Natural killer cell treated with Interleukin-12 subunit alpha and Interleukin-12 subunit beta and Interleukin-15 and Interleukin-18, amount 100 ng/mL, for 72 hours (primary cell): ENCODE measurements around the gene KNCN. TPM values are rescaled to one million over a fixed set of nuclear protein-coding genes. Genes with fewer than 3 reads are reported as not detected.
A peak's percentile ranks its signal among the peaks of the same experiment; 100 is the strongest.

Source experiments
- ATAC-seq, 2 donors: fragments of 150-1000 bp; cut with Tn5 transposase in 1 of 2; sonication (Bioruptor Pico), chemical (Tn5 transposase) in 1 of 2; 2 replicates each; pipeline ENCODE4 v1.10.0; 2021
- DNase-seq: peaks from one replicate; pipeline ENCODE4 v3.0.0; 2022; ENCODE audit warnings: low spot score
- H3K27ac Mint-ChIP-seq, 2 donors: 1 replicate in 1 of 2; 2 replicates in 1 of 2; pipeline ENCODE4 v1.8.0; 2022; ENCODE audit warnings: mixed read lengths in 2 of 2, mild to moderate bottlenecking in 1 of 2, moderate library complexity in 1 of 2
- H3K27me3 Mint-ChIP-seq, 2 donors: 1 replicate in 1 of 2; 2 replicates in 1 of 2; pipeline ENCODE4 v1.8.0; 2022; ENCODE audit warnings: mixed read lengths in 2 of 2
- H3K36me3 Mint-ChIP-seq: one replicate; pipeline ENCODE4 v1.8.0; 2022; ENCODE audit warnings: mixed read lengths
- H3K4me1 Mint-ChIP-seq, 2 donors: 1 replicate in 1 of 2; 2 replicates in 1 of 2; pipeline ENCODE4 v1.8.0; 2022; ENCODE audit warnings: low read depth in 2 of 2, mixed read lengths in 2 of 2, mild to moderate bottlenecking in 1 of 2
- H3K4me3 Mint-ChIP-seq: one replicate; pipeline ENCODE4 v1.8.0; 2022; ENCODE audit warnings: mixed read lengths
- H3K9me3 Mint-ChIP-seq: 2 replicates; pipeline ENCODE4 v1.8.0; 2022; ENCODE audit warnings: mixed read lengths
- total RNA-seq, 2 donors: library from RNA; stranded (reverse); gene quantifications; one replicate each; pipeline ENCODE4 v1.2.3, GENCODE V29; 2022

Gene KNCN
- total RNA-seq, 2 donors from 2014 or later = not detected

DNA sequence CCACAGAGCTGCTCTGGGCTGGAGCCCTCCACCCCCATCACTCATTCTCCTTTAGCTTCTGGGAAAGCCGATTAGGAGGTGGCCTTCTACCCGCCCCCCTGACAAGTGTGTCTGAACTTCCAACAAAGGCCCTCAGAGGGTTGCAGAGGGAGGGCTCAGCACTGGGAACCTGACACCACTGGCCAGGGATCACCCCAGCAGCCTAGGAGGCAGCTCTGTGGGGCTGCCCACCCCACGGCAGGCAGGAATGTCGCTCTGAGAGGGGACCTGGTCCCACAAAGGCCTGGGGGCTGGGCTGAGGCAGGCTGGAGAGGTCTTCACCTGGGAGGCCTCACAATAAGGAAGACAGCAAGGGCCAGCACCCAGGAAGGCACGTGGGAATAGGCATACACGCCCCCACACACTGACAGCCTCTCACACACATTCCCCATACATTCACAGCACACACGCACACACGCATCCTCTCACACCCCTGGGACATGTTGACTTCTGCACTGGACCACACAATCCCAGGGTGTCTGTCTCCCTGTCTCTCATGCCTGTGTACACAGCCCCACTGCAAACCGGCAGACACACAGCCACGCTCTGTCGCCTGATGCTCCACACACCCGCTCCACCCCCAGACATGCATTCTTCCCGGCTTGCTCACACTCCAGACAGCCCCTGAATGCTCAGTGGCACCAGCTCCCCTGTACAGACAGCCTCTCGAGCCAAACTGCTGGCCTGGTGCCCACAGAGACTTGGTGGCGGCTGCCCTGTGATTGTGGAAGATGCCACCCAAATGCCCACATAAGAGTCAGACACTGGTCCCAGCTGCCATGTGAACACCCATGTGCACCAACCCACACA lies 31.2 kb downstream of the KNCN start:
- Mint-ChIP-seq H3K36me3 (no peaks in the 10 kb centered on the region), H3K9me3 (no peaks in the 10 kb centered on the region), H3K27ac (peak overlapping the region in 1 of 2 donors; percentile 86), H3K4me3 (no peak overlapping the region), H3K4me1 (peaks cover 32% of the 10 kb centered on the region in 2 donors), H3K27me3 (peaks cover 27 to 28% of the 10 kb centered on the region in 2 donors)
- DNase-seq (no peak), ATAC-seq (no peak)

DNA sequence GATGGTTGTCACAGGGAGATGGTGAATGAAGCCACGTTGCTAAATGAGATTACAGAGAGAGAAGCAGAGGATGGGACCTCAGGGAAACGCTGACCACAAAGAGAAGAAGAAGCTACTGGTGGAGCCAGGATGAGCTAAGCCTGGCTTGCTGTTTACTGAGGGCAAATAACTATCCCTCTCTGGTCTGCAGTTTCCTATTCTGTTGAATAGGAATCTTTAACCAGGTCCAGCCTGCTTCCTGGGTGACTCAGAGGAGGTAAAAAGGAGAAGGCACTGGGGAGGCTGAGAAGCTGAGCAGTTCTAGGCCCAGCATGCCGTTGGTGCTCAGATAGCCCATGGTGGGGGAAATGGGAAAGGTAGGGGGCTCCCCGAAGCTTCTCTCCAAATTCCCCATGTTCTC lies 32.2 kb downstream of the KNCN start:
- Mint-ChIP-seq H3K36me3 (no peaks in the 10 kb centered on the region), H3K4me1 (peaks cover 24 to 27% of the 10 kb centered on the region in 2 donors)

DNA sequence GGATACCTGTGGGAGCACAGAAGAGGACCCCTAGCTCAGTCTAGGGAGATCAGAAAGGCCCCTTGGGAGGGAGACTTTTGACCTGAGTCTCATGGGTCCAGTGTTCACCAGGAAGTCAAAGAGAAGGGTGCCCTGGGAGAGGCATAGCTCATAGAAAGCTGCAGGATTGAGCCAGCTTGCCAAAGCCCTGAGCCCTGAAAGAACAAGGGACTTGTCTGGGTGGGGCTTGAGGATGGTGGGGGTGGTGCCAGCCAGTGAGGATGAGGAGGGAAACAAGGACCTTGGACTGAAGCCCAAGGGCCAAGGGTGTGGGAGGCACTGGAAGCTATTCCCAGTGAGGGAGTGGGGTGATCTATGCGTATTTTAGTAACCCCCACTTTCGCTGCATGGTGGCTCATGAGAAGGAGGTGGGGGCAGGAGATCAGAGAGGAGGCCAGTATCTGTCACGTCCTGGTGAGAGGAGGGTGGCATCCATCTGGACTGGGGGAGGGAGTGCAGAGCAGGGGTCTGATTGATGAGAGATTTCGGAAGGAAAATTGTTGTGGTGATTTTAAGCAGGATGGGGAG lies 33.4 kb downstream of the KNCN start:
- H3K9me3 Mint-ChIP-seq = no peaks in the 10 kb centered on the region
- no peaks in the 10 kb centered on the region for H3K36me3 Mint-ChIP-seq
- H3K27ac Mint-ChIP-seq = peak overlapping the region in 1 of 2 donors; percentile 77
- H3K4me1 Mint-ChIP-seq = peaks cover 20 to 25% of the 10 kb centered on the region in 2 donors
- peaks cover 26 to 31% of the 10 kb centered on the region in 2 donors for H3K27me3 Mint-ChIP-seq
- H3K4me3 Mint-ChIP-seq = no peak overlapping the region
- DNase-seq = no peak
- ATAC-seq = no peak

More for the DNA sequence above, 32.2 kb downstream of the KNCN start:
- H3K27me3 Mint-ChIP-seq = peaks cover 27 to 28% of the 10 kb centered on the region in 2 donors
- no peak overlapping the region for H3K27ac Mint-ChIP-seq
- ATAC-seq (no peak), DNase-seq (no peak)
- H3K9me3 Mint-ChIP-seq = no peaks in the 10 kb centered on the region
- H3K4me3 Mint-ChIP-seq = no peak overlapping the region

DNA sequence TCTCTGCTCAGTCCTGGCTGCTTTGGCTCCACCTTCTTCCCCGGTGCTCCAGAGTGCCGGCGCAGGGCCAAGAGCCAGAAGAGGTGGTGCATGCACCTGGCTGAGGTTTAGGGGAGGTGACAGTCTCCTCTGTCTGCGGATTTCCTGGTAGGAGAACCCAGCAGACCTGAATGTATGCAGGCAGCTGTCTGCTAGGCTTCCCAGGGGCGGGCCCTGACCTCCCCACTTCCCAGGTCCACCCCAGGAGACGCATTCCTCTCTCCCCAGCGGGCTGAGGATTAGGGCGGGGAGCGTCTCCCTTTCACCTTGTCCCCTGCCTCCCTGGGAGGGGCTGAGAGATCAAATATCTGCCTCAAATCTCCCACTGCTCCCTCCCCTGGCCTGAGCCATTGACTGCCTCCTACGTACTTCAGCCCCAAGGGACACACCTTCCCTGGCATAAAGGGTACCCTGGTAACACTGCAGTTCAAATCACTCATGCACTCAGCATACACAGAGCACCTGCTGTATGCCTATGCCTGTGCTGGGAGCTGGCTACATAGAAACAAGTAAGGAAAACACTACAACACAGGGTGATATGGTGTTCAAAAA lies 34.3 kb downstream of the KNCN start:
- DNase-seq (no peak), ATAC-seq (no peak)
- no peaks in the 10 kb centered on the region for H3K36me3 Mint-ChIP-seq
- no peaks in the 10 kb centered on the region for H3K9me3 Mint-ChIP-seq
- H3K27me3 Mint-ChIP-seq = peaks cover 29 to 35% of the 10 kb centered on the region in 2 donors
- H3K4me3 Mint-ChIP-seq = no peak overlapping the region
- peaks cover 14 to 20% of the 10 kb centered on the region in 2 donors for H3K4me1 Mint-ChIP-seq
- no peak overlapping the region for H3K27ac Mint-ChIP-seq

DNA sequence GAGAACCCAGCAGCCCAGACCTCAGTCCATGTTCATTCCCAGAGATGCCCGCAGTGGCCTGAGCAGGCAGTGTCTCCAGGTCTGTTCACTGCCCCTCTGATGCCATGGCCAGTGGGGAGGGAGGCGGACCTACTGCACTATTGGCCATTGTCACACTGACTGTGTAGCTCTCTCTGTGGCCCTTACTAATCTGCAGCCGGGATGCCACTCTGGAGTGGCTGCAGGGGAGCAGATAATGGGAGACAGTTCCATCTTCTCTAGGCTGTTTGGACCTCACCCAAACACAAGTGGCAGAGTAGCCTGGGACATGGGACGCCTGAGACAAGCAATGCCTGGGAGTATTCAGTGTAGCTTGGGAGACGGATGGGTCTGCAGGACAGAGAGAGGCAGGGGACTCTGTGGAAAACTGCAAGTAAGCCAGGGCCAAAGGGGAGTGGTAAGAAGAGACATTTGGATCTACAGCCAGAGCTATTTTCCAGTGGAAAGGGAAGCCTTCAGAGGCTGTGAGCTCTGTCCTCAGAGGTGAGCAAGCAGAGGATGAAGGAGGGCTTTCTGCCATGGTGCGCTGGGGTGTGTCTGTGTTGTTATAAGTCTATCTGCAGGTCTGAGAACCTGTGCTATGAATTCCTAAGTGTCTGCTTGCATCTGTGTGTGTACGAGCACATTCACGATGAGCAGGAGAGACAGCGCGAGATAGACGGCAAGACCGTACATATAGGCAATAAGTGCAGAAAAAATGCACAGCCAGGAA lies 35.1 kb downstream of the KNCN start:
- DNase-seq (no peak), ATAC-seq (no peak)
- Mint-ChIP-seq H3K27ac (no peak overlapping the region), H3K4me3 (no peak overlapping the region), H3K9me3 (no peaks in the 10 kb centered on the region), H3K27me3 (peaks cover 29 to 35% of the 10 kb centered on the region in 2 donors), H3K4me1 (peaks cover 9 to 13% of the 10 kb centered on the region in 2 donors), H3K36me3 (no peaks in the 10 kb centered on the region)

DNA sequence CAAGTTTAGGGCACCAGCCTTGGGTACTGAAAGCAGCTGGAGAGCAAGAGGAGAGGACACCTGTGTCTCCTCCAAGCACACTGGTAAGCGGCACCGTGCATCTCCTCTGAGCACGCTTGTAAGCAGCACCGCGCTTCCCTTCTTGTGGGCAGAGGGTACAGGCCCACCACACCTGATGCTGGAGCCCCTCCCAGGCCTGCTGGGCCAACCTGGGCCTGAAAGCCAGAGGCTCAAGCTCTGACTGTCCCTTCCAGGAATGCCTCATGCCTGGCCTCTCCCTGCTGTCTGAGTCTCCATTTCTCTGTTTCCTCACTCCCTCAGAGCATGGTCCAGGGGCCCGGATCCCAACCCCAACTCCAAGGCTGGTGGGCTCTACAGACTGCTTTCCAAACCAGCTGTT lies 35.9 kb downstream of the KNCN start:
- Mint-ChIP-seq H3K4me3 (no peak overlapping the region), H3K27ac (no peak overlapping the region), H3K9me3 (no peaks in the 10 kb centered on the region), H3K36me3 (no peaks in the 10 kb centered on the region), H3K4me1 (peaks cover 6 to 9% of the 10 kb centered on the region in 2 donors), H3K27me3 (peaks cover 29 to 35% of the 10 kb centered on the region in 2 donors)
- ATAC-seq = no peak
- no peak for DNase-seq

DNA sequence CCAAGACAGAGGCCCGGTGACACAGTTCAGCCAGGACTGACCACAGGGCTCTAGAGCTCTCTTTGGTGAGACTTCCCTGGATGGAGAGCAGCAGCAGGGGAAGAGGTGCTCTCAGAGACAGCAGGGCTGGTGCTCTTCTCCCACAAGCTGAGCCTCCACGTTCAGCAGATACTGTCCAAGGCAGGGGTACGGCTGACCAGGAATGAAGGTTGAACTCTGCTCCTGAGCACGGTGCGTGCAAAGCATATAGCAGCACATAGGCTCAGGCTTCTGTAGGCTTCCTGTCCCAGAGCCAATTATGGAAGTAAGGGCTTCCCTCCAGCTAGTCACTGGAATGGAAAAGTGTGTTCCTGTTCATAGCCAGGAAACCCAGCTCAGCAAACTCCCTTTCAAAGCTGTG lies 37.9 kb downstream of the KNCN start:
- Mint-ChIP-seq H3K4me3 (no peak overlapping the region), H3K9me3 (no peaks in the 10 kb centered on the region), H3K27ac (no peak overlapping the region), H3K4me1 (peaks cover 3 to 6% of the 10 kb centered on the region in 2 donors), H3K36me3 (no peaks in the 10 kb centered on the region), H3K27me3 (peaks cover 28 to 35% of the 10 kb centered on the region in 2 donors)
- ATAC-seq (no peak), DNase-seq (no peak)

DNA sequence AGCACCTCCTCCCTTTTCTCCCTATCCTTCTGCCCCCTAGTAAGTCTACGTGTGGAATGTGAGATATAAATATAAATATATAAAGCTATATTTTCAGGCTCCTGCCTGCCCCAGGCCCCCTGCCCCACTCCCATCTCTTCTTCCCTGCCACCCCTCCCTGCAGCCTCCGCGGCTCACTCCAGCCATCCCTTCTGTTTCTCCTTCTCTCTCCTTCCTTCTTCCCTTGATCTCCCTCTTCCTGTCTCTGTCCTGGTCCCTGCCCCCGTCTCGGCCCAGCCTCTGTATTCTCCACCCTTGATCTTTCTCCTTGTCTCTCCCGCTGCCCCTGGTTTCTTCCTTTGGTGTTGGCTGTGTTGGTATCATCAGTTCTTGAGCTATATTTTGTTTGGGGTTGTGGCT lies 38.7 kb downstream of the KNCN start:
- ATAC-seq = no peak
- Mint-ChIP-seq H3K36me3 (no peaks in the 10 kb centered on the region), H3K27ac (no peak overlapping the region)

DNA sequence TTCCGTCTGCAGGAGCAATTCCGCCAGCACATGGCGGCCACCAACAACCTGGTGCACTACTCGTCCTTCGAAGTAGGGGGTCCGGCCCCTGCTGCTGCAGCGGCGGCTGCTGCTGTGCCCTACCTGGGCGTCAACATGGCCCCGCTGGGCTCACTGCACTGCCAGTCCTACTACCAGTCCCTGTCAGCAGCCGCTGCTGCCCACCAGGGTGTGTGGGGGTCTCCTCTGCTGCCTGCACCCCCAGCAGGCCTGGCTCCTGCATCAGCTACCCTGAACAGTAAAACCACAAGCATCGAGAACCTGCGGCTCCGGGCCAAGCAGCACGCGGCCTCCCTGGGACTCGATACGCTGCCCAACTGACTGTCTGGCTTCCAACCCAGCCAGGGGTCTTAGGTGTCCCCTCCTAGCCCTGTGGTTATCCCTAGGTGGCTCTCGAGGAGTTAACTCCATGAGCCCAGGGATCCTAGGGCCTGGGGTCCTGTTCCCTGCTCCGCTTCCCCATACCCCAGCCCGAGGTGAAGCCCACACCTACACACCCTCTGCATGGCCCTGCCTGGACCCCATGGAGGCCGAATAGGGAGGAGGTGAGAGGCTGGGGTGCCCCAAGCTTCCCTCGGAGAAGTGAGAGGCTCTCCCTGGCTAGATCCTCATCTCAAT lies 39.2 kb downstream of the KNCN start:
- no peaks in the 10 kb centered on the region for H3K9me3 Mint-ChIP-seq
- no peak overlapping the region for H3K27ac Mint-ChIP-seq
- ATAC-seq = no peak
- peaks cover 18 to 23% of the 10 kb centered on the region in 2 donors for H3K27me3 Mint-ChIP-seq
- H3K4me3 Mint-ChIP-seq = no peak overlapping the region
- H3K4me1 Mint-ChIP-seq = peaks cover 3 to 6% of the 10 kb centered on the region in 2 donors
- no peak for DNase-seq
- H3K36me3 Mint-ChIP-seq = no peaks in the 10 kb centered on the region

More for the DNA sequence above, 38.7 kb downstream of the KNCN start:
- Mint-ChIP-seq H3K9me3 (no peaks in the 10 kb centered on the region), H3K4me3 (no peak overlapping the region), H3K4me1 (peaks cover 3 to 6% of the 10 kb centered on the region in 2 donors), H3K27me3 (peaks cover 20 to 28% of the 10 kb centered on the region in 2 donors)
- DNase-seq = no peak

DNA sequence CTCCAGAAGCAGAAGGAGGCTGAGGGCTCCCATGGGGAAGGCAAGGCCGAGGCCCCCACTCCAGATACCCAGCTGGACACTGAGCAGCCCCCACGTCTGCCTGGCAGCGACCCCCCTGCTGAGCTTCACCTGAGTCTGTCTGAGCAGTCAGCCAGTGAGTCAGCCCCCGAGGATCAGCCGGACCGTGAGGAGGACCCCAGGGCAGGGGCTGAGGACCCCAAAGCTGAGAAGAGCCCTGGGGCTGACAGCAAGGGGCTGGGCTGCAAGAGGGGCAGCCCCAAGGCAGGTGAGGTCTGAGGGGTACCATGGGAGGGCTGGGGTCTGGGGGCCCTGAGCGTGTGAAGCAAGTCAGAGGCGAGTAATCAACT lies 40.5 kb downstream of the KNCN start:
- Mint-ChIP-seq H3K4me3 (no peak overlapping the region), H3K27ac (no peak overlapping the region), H3K27me3 (peaks cover 10 to 11% of the 10 kb centered on the region in 2 donors), H3K36me3 (no peaks in the 10 kb centered on the region), H3K9me3 (no peaks in the 10 kb centered on the region), H3K4me1 (peaks cover 3 to 6% of the 10 kb centered on the region in 2 donors)
- no peak for ATAC-seq
- DNase-seq = no peak

DNA sequence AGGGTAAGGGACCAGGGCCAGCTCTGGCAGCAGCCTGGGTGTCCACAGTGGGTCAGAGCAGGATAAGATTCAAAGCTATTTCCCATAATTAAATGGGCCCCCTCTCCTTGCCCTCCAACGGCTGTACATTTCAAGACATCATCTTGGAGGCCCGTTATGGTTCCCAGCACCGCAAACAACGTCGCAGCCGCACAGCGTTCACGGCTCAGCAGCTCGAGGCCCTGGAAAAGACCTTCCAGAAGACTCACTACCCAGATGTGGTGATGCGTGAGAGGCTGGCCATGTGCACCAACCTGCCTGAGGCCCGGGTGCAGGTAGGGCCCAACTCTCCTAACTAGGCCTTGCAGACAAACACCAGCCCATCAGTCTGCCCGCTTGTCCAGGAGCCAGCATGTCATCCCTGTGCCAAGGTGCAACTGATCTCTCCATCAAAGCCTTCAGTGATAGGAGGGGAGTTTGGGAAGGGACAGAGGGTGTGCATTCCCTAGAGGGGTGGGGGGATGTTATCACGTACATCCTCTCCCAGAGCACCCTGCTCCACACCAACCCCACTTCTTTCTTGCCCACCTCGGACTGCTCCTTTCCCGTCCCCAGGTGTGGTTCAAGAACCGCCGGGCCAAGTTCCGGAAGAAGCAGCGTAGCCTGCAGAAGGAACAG lies 41.0 kb downstream of the KNCN start:
- Mint-ChIP-seq H3K27me3 (peaks cover 8 to 9% of the 10 kb centered on the region in 2 donors), H3K4me1 (peaks cover 3 to 6% of the 10 kb centered on the region in 2 donors), H3K36me3 (no peaks in the 10 kb centered on the region), H3K4me3 (no peak overlapping the region), H3K27ac (no peak overlapping the region), H3K9me3 (no peaks in the 10 kb centered on the region)
- ATAC-seq (no peak), DNase-seq (no peak)

DNA sequence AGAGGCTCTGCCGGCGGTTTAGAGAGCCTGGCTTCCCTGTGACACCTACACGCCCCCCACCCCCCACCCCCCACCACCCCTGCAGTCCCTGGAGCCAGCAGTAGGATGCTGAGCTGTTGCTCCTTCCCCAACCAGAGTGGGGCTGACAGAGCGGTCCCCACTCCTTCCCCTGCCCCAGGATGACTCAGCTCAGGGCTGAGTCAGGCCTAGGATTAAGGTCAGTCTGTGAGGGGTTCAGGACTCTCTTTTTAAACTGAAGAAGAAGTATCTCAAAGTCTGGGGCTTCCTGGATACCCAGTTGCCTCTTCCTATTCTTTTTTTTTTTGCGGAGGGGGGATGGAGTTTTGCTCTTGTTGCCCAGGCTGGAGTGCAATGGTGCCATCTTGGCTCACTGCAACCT lies 42.7 kb downstream of the KNCN start:
- peak; percentile 65 to 67 for ATAC-seq
- no peaks in the 10 kb centered on the region for H3K36me3 Mint-ChIP-seq
- H3K27me3 Mint-ChIP-seq = peaks cover 4 to 9% of the 10 kb centered on the region in 2 donors
- no peak overlapping the region for H3K4me3 Mint-ChIP-seq
- no peak for DNase-seq
- peaks cover 3 to 6% of the 10 kb centered on the region in 2 donors for H3K4me1 Mint-ChIP-seq
- H3K9me3 Mint-ChIP-seq = no peaks in the 10 kb centered on the region
- H3K27ac Mint-ChIP-seq = no peak overlapping the region
